HUDEP-2 (cell line): ENCODE measurements around the gene ELOVL7.
"Not testable (repeated sequence)": the region's sequence is repeated elsewhere in the genome, so short reads cannot be mapped to it uniquely, and the experiment has no call there.

ENCODE experiments used
- DNase-seq, 76 experiments: peaks; one replicate each; lab custom pipeline; 2025; ENCODE audit not compliant: unreplicated experiment in 76 of 76; lab: John Stamatoyannopoulos, UW

Gene ELOVL7

DNA sequence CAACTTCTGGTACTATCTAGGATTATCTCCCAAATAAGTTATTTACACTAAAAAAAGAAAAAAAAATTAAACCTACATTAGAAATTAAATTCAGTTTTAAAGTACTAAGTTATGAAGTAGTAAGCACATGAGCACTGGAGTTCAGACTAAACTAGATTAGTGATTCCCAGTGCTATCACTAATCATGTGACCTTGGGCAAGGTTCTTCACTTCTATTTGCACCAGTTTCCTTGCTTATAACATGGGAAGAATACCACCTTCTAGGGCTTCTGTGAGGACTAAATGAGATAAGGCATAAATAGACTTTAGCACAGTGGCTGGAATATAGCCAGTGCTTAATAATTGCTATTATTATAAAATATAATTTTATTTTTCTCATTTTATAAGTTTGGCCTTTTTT lies 10.5 kb downstream of the ELOVL7 start:
- no peak for DNase-seq

DNA sequence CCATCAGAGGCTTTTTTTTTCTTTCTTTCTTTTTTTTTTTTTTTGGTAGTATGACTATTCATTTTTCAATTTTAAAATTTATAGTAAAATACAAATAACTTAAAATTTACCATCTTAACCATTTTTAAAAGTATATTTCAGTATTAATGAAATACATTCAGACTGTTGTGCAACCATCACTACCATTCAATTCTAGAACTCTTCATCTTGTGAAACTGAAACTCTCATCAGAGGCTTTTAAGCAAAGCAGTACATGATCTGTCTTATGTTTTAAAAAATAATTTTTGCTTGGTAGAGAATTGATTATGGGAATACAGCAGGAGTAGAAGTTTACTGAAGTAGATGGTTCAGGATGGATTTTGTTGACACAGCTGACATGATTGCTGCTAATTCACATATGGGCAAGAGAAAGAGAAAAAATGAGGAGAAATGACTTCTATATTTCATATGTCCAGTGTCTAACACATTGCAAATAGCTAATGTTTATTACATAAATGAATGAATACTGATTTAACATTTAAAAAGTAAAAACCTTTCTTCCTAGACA lies 13.4 kb downstream of the ELOVL7 start:
- DNase-seq = no peak

DNA sequence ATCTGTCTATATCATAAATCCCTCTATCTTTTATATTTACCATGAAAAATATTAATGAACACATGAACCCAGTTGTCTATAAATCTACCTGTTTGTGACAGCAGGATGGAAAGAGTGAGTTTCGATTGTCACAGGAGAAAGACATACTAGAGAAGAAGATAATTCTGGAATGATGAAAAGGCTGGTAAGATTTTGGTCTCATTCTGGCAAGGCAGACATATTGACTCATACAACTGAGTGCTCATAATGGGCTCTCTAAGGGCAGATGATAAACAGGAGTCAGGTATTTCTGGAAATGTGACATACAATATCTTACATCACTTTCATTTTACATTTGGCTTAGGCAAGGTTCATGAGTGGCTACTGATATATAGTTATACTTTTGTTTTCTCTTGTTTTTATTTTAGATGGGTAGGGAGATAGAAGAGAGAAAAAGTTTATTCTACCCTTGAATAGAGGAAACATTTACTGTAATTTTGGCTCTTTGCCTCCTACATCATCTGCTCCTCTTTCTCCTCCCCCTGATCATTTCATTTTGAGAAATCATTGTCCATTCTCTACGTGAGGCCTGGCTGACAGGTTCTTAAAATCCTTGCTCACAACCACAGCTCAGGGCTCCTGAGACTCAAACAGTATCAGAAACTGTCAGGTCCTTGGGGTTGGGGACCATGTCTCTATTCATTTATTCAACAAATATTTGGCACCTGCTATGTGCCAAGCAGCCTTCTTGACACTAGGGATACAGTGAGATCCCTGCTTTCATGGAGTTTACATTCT lies 14.4 kb downstream of the ELOVL7 start:
- no peak for DNase-seq

DNA sequence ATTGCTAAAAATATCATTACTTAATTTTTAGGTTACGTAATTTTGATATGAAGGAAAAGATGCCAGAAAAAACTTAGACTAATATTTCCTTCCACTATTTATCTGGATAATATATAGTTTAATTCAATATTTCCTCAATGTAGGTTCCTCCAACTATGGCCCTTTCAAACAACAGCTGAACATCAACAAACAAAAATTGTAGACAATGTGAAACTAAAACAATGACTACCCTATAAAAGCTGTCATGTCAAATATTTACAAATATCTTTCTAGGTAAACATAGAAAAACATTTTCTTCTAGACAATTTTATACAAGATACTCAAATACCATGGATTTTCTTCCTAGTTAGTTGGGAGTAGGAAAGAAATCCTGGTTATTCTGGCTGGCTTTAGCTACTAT lies 16.9 kb downstream of the ELOVL7 start:
- no peak for DNase-seq

DNA sequence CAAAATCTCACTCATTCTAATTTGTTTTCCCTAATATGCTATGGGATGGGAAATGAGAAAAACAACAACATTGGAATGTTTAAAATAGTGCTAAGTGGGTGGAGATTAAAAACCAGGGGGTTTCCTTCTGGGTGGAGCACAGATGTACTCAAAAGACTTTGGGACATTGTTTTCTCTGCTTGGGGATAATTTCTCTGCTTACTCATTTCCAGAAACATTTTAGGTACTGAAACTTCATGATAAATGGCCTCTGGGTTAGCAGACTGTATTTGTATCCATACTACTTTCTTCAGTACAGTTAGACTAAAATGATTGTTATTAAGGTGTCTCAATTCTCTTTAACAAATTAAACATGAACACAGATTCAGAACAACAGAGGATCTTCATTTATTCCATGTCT lies 17.4 kb downstream of the ELOVL7 start:
- no peak for DNase-seq

DNA sequence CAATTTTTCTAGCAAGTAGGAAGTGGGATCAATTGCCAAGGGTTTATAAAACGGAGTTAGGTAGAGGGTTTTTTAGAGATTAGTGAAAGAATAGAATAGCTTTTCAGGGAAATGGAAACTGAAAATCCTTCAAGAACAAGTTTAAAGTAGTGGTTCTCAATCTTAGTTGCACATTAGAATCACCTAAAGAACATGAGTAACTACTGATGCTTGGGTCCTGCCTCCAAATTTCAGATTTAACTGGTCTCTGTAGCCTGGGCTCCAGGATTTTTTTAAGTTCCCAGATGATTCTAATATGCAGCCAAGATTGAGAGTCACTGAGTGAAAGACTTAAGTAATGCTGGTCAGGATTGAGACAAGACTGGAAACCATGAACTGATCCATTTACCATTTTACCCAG lies 20.5 kb downstream of the ELOVL7 start:
- no peak for DNase-seq

DNA sequence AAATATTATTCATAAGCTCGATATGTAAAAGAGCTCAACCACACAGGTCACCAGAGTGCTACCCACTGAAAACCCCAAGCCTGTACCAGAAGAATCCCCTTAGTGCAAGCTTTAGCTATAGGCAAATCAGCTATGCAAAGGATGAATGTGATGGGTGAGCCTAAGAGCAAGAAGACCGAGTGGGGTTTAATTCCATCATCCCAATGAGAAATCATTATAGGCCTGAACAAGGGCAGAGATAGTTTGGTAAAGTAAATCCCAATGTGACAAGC lies 21.8 kb downstream of the ELOVL7 start:
- no peak for DNase-seq

DNA sequence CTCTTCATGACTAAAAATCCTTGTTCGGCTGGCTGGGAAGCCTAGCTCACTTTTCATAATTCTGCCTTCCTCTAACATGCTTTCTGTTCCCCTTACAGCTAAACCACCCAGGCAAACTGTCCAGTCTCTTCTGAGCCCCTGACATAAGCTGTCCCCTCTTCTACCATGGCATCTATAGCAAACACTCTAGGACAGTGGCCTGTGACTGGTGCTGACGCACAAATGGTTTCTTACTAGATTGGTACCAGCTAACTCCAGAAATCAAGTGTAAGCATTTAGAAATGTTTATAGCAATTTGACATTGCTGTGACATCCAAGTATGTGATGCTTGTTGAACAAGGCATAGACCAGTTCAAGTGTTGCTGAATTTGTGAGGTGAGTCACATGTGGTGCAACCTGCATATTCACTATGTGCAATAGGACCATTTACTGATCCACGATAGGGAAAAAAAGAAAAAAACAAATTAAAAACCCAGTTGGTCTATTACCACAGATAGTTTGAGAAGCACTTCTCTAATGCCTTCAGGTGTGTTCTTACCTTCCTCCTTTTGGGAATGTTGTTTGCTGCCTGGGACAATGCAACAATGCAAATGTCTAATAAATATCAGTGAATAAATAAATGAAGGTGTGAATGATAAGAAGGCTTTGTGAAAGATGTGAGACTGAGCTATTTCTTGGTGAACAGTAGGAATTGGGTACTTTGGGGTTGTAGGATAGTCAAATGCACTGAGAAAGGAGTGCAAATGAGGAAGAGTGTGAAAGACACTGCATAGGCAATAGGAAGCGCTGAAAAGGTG lies 22.4 kb downstream of the ELOVL7 start:
- no peak for DNase-seq

DNA sequence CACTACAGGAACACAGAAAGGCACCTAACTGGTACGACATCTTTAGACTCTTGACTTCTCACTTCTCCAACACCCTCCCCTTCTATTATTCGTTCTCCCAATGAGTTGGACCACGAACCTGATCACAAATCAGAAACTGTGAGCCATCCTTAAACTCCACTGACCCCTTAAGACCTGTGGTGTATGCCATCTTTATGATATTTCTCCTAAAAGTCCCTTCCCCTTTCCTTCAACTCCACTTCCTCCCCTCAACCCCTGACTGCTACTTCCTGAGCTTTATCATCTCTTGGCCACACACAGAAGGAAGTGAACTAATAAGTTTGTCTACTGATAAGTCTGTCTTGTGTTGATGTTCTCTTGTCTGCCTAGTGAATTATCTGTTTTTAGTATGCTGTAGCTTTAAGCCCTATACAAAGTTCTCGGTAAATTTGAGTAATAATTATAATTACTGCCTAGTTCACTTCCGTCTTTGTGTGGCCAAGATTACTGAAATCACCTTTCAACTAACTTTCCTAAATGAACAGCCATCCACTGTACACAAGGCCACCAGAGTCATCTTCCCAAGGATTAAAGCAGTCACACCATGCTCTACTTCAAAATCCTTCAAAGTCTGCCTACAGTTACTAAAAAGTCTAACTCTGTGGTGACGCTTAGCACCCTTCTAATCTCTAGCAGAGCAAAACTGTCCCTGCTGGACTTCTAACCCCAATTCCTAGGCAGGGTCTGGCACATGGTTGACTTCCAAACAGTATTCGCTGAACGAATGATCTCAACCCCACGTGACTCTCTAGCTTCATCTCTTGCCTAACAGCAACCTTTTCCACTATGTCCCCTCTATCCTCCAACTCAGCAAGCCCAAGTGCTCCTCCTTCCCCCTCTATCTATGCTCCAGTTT lies 23.2 kb downstream of the ELOVL7 start:
- no peak for DNase-seq

DNA sequence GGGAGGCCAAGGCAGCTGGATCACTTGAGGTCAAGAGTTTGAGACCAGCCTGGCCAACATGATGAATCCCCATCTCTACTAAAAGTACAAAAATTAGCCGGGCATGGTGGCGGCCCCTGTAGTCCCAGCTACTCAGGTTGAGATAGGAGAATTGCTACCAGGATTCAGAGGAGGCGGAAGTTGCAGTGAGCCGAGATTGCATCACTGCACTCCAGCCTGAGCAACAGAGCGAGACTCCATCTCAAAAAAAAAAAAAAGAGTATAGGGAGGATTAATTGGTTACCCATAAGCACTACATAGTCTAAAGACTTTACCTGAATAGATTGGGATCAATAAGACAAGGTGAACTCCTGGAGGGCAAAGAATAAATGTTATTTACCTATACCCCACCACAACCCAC lies 27.9 kb downstream of the ELOVL7 start:
- not testable (repeated sequence) for DNase-seq

DNA sequence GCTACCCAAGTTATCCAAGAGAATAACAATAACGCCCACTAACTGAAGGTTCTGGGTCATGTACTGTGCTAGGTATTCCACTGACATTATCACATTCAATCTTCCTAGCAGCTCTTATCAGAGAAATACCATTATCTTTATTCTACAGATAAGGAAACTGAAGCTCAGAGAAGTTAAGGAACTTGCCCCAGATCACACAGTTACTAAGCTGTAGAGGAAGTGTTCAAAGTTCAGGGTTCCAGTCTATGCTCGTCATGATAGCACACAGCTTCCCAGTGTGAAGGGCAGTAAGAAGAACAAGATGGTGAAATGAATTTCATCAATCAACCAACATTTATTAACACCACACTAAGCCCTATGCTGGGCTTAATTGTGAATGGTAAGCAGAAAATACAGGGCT lies 29.6 kb downstream of the ELOVL7 start:
- DNase-seq = no peak

DNA sequence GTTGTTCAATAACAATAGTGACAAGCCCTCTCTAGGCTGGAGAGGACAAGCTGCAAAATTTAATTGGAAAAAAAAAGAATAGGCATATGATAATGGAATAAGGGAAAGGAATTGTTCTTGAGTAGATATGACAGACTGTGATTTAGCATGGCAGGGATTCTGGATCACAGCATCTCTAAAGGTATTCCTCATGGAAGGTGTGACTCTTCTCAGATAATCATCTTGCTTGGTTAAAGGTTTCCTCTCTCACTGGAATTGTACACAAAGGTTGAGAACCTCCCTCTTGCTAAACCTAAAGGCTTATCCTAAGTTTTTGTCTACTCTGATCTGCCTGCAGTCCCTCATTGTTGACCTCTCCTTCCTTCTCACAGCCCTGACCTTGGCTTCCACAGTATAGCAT lies 31.6 kb downstream of the ELOVL7 start:
- DNase-seq = no peak

DNA sequence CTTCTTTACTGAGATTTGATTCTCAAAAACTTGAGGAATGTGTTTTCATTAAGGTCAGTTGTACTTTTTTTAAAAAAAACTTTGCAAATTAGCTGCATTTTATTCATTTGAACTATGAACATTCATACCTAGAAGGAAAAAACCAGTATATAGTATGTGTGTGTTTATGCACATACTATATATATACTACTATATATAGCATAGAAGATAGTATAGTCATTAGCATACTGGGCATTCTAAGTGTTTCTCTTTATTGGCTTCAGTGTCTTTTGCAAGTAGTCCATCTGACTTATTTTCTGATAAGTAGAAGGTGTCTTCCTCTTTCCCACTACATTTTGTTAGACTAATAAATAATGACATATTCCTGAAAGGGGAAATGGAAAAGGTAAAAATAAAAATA lies 33.0 kb downstream of the ELOVL7 start:
- no peak for DNase-seq

DNA sequence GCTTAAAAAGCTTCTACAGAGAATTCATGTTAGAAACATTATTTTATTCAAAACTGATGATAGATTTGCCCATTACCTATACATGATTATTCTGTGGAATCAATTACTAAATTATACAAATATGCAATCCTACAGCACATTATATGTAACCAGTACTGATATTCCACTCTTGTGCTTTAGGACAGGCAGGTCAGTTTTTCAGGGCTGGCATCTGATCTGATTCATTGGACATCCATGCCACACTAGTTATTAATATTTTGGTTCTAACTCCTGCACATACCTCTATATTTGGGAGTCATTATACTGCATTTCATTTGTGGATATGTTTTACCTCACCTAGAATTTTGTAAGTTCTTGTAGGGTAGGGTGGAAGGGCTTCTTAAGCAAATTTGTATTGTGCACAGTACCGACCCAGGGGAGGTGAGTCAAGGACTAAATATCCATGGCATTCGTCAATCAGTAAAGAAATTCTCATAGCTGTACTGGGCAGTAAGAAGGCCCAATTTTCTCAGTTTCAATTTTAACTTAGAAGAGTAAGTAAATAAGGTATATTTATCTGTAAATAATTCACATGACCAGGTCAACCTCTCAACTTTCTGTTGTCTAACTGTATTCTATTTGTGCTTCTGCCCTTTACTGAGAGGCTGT lies 33.5 kb downstream of the ELOVL7 start:
- no peak for DNase-seq

DNA sequence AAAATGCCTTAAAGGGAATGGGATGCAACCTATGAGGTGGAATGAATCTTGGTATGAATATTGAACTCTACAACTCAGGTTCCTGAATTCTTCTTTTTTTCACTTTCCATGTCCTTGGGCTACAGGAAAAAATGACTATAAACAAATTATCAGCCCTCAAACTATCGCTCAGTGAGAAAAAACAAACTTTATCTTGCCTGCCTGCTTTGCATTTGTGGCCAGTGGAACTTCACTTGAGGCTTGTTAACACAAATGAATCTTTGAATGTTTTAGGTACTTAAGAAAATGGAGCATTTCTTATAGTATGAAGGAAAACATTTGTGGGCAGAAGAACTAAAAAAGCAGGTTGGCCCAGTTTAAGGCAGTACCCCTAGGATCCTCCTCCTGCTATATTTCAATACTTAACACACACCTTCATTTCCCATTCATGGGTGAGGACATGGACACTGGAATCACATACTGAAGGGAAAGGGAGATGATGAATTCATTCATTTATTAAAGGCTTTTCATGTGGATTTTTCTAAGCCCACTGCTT lies 34.1 kb downstream of the ELOVL7 start:
- DNase-seq = no peak

DNA sequence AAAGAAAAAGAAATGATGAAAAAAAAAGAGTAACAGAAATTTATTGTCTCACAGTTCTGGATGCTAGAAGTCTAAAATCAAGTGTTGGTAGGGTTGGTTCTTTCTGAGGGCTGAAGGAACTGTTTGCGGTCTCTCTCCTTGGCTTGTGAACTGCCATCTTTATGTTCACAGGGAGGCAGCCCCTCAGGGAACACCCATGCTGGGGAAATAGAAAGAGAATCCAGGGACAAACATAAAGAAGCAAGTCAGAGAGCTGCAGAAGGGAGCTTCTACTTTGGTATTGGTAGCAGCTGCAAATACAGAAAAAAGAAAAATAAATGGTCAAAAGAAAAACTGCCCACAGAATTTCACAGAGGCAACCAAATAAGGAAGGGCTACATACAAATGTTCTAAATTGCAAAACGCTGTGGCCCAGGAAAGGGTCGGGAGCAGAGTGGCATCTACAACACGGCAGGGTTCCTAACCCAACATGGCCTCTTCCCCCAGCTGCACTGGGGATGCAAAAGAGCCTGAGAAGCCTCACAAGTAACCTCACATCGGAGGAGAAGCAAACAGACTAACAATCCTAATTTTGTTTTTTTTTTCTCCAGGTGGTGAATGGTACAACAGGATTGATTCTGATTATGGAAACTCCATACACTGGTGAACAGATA lies 37.4 kb downstream of the ELOVL7 start:
- no peak for DNase-seq

DNA sequence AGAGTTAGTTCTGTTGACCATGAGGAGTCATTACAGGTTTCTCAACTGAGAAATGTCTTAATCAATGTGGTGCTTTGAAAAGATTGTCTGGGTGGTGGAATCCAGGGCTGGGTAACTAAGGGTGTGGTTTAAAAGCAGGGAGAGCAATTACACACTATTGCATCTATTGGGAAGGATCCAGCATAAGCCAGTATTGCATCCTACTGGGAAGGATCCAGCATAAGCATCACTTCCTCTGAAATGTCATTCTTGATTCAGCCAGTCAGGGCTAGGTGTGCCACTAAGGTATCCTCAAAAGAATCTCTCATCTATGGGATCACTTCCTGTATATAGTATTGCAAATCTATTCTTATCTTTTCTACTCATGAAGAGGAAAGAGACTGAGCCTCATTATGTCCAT lies 38.6 kb downstream of the ELOVL7 start:
- no peak for DNase-seq

DNA sequence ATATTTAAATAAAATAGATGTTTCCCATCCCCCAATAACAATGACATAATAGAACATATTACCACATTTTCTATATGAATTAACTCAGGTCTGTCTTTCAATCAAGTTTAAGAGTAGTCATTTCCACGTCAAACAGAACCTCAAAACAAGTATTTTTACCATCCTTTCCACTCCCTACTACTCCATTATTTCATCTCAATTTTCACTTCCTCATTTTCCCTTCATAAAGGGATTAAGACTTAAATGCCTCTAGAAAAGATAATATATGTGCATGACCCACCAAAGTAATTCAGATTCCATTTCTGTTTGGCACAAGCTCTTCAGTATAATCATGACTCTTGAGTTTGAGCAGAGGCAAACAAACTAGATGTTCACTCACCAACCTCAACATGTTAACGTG lies 40.4 kb downstream of the ELOVL7 start:
- no peak for DNase-seq

DNA sequence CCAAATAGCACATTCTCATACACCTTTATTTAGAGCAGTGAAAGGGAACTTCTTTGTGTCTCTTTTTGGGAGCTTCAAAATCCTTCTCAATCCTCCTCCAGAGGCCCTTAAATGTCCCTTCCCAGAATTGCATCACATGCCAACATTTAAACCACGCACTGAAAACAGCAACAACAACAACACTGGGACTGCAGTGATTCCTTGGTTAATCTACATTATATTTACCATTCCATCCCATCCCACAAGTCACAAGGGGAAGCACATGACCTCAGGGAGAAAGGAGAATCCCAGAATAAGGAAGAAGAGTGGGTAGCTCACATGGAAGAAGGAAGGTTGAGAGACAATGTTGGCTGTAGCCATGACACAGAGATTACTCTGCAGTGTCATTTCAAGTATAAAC lies 41.1 kb downstream of the ELOVL7 start:
- no peak for DNase-seq

DNA sequence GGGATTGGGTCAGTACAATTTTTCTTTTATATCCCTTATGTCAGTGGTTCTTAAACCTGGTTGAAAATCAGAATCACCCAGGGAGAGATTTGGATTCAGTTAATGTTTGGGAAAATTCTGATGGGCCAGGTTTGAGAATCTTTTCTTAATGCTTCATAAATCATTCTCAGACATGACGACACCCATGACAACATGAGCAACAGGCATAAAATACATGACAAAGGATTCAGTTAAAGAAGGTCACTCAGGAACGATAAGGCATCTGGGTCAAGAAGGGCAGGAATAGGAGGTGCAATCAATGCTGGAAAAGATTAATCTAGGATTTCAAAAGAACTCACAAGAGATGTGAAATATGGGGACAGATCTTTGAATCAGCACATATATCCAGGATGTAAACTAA lies 41.8 kb downstream of the ELOVL7 start:
- no peak for DNase-seq
